Stomach smooth muscle (tissue), 2 donors: Measurements from ENCODE around the gene DMC1.
"Not testable (repeated sequence)": the region's sequence is repeated elsewhere in the genome, so short reads cannot be mapped to it uniquely, and the experiment has no call there.

Experiments
- H3K27ac ChIP-seq: one replicate; pipeline ENCODE4 v1.7.0; 2013; ENCODE audit warnings: mild to moderate bottlenecking, low read length, inconsistent platforms
- H3K27me3 ChIP-seq, 2 donors: one replicate each; pipeline ENCODE4 v1.7.0; 2013; ENCODE audit warnings: low read length in 2 of 2; ENCODE audit not compliant: insufficient read depth in 2 of 2, control insufficient read depth in 1 of 2
- H3K36me3 ChIP-seq, 2 donors: one replicate each; pipeline ENCODE4 v1.7.0; 2013; ENCODE audit warnings: low read length in 2 of 2; ENCODE audit not compliant: control insufficient read depth in 2 of 2, insufficient read depth in 2 of 2
- H3K4me1 ChIP-seq: one replicate; pipeline ENCODE4 v1.7.0; 2013; ENCODE audit warnings: low read length; ENCODE audit not compliant: control insufficient read depth, insufficient read depth
- H3K4me3 ChIP-seq, 2 donors: one replicate each; pipeline ENCODE4 v1.7.0; 2013; ENCODE audit warnings: low read length in 2 of 2
- H3K9ac ChIP-seq, 2 donors: one replicate each; pipeline ENCODE4 v1.7.0; 2013; ENCODE audit warnings: low read length in 2 of 2, mild to moderate bottlenecking in 1 of 2
- H3K9me3 ChIP-seq, 2 donors: one replicate each; pipeline ENCODE4 v1.7.0; 2013; ENCODE audit warnings: low read length in 2 of 2; ENCODE audit not compliant: control insufficient read depth in 2 of 2
- donor health status: healthy.
- donor health status: Pancreatic carcinoma.

DMC1 gene

GRCh38 chr22:38482662-38483308 is 87.2 kb downstream of the DMC1 start:
- Histone ChIP-seq H3K27me3 (no peaks in the 10 kb centered on the region), H3K4me3 (no peak overlapping the region), H3K9me3 (no peaks in the 10 kb centered on the region), H3K27ac (no peak overlapping the region), H3K4me1 (no peaks in the 10 kb centered on the region), H3K36me3 (peaks cover 59 to 60% of the 10 kb centered on the region in 2 donors), H3K9ac (no peak overlapping the region)

GRCh38 chr22:38481871-38482332 is 88.1 kb downstream of the DMC1 start:
- no peaks in the 10 kb centered on the region for H3K9me3 ChIP-seq
- H3K4me3 ChIP-seq = no peak overlapping the region
- H3K36me3 ChIP-seq = peaks cover 54 to 55% of the 10 kb centered on the region in 2 donors
- no peaks in the 10 kb centered on the region for H3K27me3 ChIP-seq
- H3K9ac ChIP-seq = no peak overlapping the region
- peak overlapping the region; percentile 18 for H3K27ac ChIP-seq
- H3K4me1 ChIP-seq = no peaks in the 10 kb centered on the region

GRCh38 chr22:38481162-38481870 is 88.7 kb downstream of the DMC1 start:
- Histone ChIP-seq H3K36me3 (peaks cover 49 to 50% of the 10 kb centered on the region in 2 donors), H3K4me1 (no peaks in the 10 kb centered on the region), H3K9me3 (no peaks in the 10 kb centered on the region), H3K27ac (peak overlapping the region; percentile 18), H3K9ac (no peak overlapping the region), H3K4me3 (no peak overlapping the region), H3K27me3 (no peaks in the 10 kb centered on the region)

GRCh38 chr22:38479096-38479837 is 90.7 kb downstream of the DMC1 start:
- Histone ChIP-seq H3K27ac (no peak overlapping the region), H3K9ac (no peak overlapping the region), H3K4me3 (no peak overlapping the region), H3K36me3 (peaks cover 34 to 35% of the 10 kb centered on the region in 2 donors), H3K27me3 (no peaks in the 10 kb centered on the region), H3K4me1 (no peaks in the 10 kb centered on the region), H3K9me3 (no peaks in the 10 kb centered on the region)

- no peaks in the 10 kb centered on the region for H3K9me3 ChIP-seq
- H3K27me3 ChIP-seq = no peaks in the 10 kb centered on the region
- H3K9ac ChIP-seq = no peak overlapping the region
- H3K27ac ChIP-seq = no peak overlapping the region
- peaks cover 17 to 20% of the 10 kb centered on the region in 2 donors for H3K36me3 ChIP-seq
- H3K4me3 ChIP-seq = no peak overlapping the region
- H3K4me1 ChIP-seq = no peaks in the 10 kb centered on the region
Observed at GRCh38 chr22:38477585-38477984, 92.4 kb downstream of the DMC1 start.

- Histone ChIP-seq H3K9ac (no peak overlapping the region), H3K4me3 (no peak overlapping the region), H3K9me3 (no peaks in the 10 kb centered on the region), H3K27ac (no peak overlapping the region), H3K36me3 (no peaks in the 10 kb centered on the region), H3K27me3 (no peaks in the 10 kb centered on the region), H3K4me1 (no peaks in the 10 kb centered on the region)
Observed at GRCh38 chr22:38474003-38474607, 95.9 kb downstream of the DMC1 start.

GRCh38 chr22:38471237-38471636 is 98.7 kb downstream of the DMC1 start:
- Histone ChIP-seq H3K9me3 (no peaks in the 10 kb centered on the region), H3K4me1 (peaks cover 14% of the 10 kb centered on the region), H3K27ac (no peak overlapping the region), H3K9ac (no peak overlapping the region), H3K36me3 (no peaks in the 10 kb centered on the region), H3K4me3 (no peak overlapping the region), H3K27me3 (peaks cover 0 to 5% of the 10 kb centered on the region in 2 donors)

- H3K36me3 ChIP-seq, H3K9me3 ChIP-seq: not testable (repeated sequence)
Observed at GRCh38 chr22:38470179-38470578, 99.8 kb downstream of the DMC1 start.

GRCh38 chr22:38469306-38469781 is 100.6 kb downstream of the DMC1 start:
- no peaks in the 10 kb centered on the region for H3K9me3 ChIP-seq
- H3K4me3 ChIP-seq = no peak overlapping the region
- H3K9ac ChIP-seq = no peak overlapping the region
- H3K27ac ChIP-seq = no peak overlapping the region
- peaks cover 14% of the 10 kb centered on the region for H3K4me1 ChIP-seq
- peaks cover 0 to 10% of the 10 kb centered on the region in 2 donors for H3K27me3 ChIP-seq
- no peaks in the 10 kb centered on the region for H3K36me3 ChIP-seq

More at GRCh38 chr22:38470179-38470578, 99.8 kb downstream of the DMC1 start:
- not testable (repeated sequence) for H3K27ac ChIP-seq, H3K27me3 ChIP-seq, H3K9ac ChIP-seq, H3K4me3 ChIP-seq
- H3K4me1 ChIP-seq = peaks cover 14% of the 10 kb centered on the region
